ENCODE data around the gene XBP1. TPM values are rescaled to one million over a fixed set of nuclear protein-coding genes. Genes with fewer than 3 reads are reported as not detected.

Gene XBP1
- total and polyA plus RNA-seq, 2 of the 13 experiments (the other 11 are each of a cell fraction or from before 2014, with no cell fraction given), result 416 to 427 TPM

DNA sequence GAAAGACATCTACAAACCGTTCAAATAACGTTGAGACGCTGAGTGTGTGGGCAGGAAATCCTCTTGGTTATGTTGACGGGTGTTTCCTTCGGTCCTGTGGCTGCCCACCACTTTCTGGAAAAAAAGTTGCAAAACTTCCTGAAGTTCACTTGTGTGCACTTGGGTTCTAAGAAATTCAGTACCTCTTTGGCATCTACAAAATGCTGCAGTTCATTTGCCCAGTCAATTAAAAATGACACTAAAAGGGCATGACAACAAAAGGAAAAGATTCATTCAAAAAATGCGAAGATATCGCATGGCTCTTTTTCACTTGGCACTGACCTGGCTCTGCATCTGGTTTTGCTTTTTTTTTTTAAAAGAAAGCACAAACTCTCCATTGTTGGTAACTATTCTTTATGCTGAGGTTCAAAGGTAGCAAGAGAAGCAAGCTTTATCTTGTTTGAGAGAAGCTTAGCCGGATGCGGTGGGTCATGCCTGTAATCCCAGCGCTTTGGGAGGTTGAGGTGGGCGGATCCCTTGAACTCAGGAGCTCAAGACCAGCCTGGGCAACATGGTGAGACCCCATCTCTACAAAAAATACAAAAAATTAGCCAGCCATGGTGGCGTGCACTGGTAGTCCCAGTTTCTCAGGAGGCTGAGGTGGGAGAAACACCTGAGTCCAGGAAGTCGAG, 10.6 kb upstream of the XBP1 start (continued):
- TF ChIP-seq, protein P1, sequence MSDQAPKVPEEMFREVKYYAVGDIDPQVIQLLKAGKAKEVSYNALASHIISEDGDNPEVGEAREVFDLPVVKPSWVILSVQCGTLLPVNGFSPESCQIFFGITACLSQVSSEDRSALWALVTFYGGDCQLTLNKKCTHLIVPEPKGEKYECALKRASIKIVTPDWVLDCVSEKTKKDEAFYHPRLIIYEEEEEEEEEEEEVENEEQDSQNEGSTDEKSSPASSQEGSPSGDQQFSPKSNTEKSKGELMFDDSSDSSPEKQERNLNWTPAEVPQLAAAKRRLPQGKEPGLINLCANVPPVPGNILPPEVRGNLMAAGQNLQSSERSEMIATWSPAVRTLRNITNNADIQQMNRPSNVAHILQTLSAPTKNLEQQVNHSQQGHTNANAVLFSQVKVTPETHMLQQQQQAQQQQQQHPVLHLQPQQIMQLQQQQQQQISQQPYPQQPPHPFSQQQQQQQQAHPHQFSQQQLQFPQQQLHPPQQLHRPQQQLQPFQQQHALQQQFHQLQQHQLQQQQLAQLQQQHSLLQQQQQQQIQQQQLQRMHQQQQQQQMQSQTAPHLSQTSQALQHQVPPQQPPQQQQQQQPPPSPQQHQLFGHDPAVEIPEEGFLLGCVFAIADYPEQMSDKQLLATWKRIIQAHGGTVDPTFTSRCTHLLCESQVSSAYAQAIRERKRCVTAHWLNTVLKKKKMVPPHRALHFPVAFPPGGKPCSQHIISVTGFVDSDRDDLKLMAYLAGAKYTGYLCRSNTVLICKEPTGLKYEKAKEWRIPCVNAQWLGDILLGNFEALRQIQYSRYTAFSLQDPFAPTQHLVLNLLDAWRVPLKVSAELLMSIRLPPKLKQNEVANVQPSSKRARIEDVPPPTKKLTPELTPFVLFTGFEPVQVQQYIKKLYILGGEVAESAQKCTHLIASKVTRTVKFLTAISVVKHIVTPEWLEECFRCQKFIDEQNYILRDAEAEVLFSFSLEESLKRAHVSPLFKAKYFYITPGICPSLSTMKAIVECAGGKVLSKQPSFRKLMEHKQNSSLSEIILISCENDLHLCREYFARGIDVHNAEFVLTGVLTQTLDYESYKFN (CRISPR knock-in tag; conservative IDR thresholded peaks at IDR 0.05), result peak; percentile 93
- TF ChIP-seq ATAD3A (CRISPR knock-in tag; IDR thresholded peaks at IDR 0.05) (no peak), SMC3 (IDR thresholded peaks at IDR 0.05; ENCODE audit: low read length) (no peak), SIN3A (IDR thresholded peaks at IDR 0.05; ENCODE audit: borderline replicate concordance, low read depth, low read length) (no peak), ARNTL (CRISPR knock-in tag; IDR thresholded peaks at IDR 0.05) (no peak), THAP11 (CRISPR knock-in tag; IDR thresholded peaks at IDR 0.05) (no peak), HHEX (CRISPR knock-in tag; IDR thresholded peaks at IDR 0.05) (no peak), FOSL2 (CRISPR knock-in tag; IDR thresholded peaks at IDR 0.05) (peak; percentile 73), BCL6 (CRISPR knock-in tag; IDR thresholded peaks at IDR 0.05) (peak; percentile 70), ZNF441 (CRISPR knock-in tag; IDR thresholded peaks at IDR 0.05; ENCODE audit: borderline replicate concordance) (no peak), SMAD3 (CRISPR knock-in tag; IDR thresholded peaks at IDR 0.05) (no peak), NFE2L2 (IDR thresholded peaks at IDR 0.05; ENCODE audit: low read length) (no peak), ZNF850 (CRISPR knock-in tag; conservative IDR thresholded peaks at IDR 0.05) (no peak), SP1 (IDR thresholded peaks at IDR 0.05) (no peak), SP1 (CRISPR knock-in tag; IDR thresholded peaks at IDR 0.05) (peak; percentile 66; the same call in 1 of the 2 replicates), RFXANK (CRISPR knock-in tag; IDR thresholded peaks at IDR 0.05) (no peak)
- TF ChIP-seq, protein P2, sequence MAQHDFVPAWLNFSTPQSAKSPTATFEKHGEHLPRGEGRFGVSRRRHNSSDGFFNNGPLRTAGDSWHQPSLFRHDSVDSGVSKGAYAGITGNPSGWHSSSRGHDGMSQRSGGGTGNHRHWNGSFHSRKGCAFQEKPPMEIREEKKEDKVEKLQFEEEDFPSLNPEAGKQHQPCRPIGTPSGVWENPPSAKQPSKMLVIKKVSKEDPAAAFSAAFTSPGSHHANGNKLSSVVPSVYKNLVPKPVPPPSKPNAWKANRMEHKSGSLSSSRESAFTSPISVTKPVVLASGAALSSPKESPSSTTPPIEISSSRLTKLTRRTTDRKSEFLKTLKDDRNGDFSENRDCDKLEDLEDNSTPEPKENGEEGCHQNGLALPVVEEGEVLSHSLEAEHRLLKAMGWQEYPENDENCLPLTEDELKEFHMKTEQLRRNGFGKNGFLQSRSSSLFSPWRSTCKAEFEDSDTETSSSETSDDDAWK (CRISPR knock-in tag; IDR thresholded peaks at IDR 0.05), result no peak
- TF ChIP-seq, protein P3, sequence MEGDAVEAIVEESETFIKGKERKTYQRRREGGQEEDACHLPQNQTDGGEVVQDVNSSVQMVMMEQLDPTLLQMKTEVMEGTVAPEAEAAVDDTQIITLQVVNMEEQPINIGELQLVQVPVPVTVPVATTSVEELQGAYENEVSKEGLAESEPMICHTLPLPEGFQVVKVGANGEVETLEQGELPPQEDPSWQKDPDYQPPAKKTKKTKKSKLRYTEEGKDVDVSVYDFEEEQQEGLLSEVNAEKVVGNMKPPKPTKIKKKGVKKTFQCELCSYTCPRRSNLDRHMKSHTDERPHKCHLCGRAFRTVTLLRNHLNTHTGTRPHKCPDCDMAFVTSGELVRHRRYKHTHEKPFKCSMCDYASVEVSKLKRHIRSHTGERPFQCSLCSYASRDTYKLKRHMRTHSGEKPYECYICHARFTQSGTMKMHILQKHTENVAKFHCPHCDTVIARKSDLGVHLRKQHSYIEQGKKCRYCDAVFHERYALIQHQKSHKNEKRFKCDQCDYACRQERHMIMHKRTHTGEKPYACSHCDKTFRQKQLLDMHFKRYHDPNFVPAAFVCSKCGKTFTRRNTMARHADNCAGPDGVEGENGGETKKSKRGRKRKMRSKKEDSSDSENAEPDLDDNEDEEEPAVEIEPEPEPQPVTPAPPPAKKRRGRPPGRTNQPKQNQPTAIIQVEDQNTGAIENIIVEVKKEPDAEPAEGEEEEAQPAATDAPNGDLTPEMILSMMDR (CRISPR knock-in tag; IDR thresholded peaks at IDR 0.05), result no peak
- TF ChIP-seq, protein P4, sequence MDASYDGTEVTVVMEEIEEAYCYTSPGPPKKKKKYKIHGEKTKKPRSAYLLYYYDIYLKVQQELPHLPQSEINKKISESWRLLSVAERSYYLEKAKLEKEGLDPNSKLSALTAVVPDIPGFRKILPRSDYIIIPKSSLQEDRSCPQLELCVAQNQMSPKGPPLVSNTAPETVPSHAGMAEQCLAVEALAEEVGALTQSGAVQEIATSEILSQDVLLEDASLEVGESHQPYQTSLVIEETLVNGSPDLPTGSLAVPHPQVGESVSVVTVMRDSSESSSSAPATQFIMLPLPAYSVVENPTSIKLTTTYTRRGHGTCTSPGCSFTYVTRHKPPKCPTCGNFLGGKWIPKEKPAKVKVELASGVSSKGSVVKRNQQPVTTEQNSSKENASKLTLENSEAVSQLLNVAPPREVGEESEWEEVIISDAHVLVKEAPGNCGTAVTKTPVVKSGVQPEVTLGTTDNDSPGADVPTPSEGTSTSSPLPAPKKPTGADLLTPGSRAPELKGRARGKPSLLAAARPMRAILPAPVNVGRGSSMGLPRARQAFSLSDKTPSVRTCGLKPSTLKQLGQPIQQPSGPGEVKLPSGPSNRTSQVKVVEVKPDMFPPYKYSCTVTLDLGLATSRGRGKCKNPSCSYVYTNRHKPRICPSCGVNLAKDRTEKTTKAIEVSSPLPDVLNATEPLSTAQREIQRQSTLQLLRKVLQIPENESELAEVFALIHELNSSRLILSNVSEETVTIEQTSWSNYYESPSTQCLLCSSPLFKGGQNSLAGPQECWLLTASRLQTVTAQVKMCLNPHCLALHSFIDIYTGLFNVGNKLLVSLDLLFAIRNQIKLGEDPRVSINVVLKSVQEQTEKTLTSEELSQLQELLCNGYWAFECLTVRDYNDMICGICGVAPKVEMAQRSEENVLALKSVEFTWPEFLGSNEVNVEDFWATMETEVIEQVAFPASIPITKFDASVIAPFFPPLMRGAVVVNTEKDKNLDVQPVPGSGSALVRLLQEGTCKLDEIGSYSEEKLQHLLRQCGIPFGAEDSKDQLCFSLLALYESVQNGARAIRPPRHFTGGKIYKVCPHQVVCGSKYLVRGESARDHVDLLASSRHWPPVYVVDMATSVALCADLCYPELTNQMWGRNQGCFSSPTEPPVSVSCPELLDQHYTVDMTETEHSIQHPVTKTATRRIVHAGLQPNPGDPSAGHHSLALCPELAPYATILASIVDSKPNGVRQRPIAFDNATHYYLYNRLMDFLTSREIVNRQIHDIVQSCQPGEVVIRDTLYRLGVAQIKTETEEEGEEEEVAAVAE (CRISPR knock-in tag; IDR thresholded peaks at IDR 0.05; ENCODE audit: borderline replicate concordance), result no peak
- TF ChIP-seq, protein P5, sequence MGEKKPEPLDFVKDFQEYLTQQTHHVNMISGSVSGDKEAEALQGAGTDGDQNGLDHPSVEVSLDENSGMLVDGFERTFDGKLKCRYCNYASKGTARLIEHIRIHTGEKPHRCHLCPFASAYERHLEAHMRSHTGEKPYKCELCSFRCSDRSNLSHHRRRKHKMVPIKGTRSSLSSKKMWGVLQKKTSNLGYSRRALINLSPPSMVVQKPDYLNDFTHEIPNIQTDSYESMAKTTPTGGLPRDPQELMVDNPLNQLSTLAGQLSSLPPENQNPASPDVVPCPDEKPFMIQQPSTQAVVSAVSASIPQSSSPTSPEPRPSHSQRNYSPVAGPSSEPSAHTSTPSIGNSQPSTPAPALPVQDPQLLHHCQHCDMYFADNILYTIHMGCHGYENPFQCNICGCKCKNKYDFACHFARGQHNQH (CRISPR knock-in tag; IDR thresholded peaks at IDR 0.05), result peak; percentile 46

All from HepG2 (cell line).